Suppressor macrophage (primary cell): ENCODE measurements around the gene TANC1.
A peak's percentile ranks its signal among the peaks of the same experiment; 100 is the strongest.

Experiments used
- DNase-seq, 4 experiments: peaks; one replicate each; pipeline ENCODE4 v3.0.0-alpha.2; 2020 to 2022

Gene TANC1

GRCh38 chr2:159065891-159066290, 97.5 kb downstream of the TANC1 start:
- DNase-seq, result no peak

- DNase-seq, result no peak
These were observed 98.2 kb downstream of the TANC1 start for GRCh38 chr2:159066541-159067156.

GRCh38 chr2:159067971-159068370, 99.5 kb downstream of the TANC1 start:
- no peak for DNase-seq

GRCh38 chr2:159069229-159069628, 100.8 kb downstream of the TANC1 start:
- DNase-seq, result no peak

GRCh38 chr2:159070235-159070634, 101.8 kb downstream of the TANC1 start:
- DNase-seq, result no peak

GRCh38 chr2:159071190-159071915, 102.9 kb downstream of the TANC1 start:
- DNase-seq, result no peak

GRCh38 chr2:159072795-159073194, 104.4 kb downstream of the TANC1 start:
- no peak for DNase-seq

GRCh38 chr2:159073256-159073655, 104.8 kb downstream of the TANC1 start:
- no peak for DNase-seq

GRCh38 chr2:159074605-159075004, 106.2 kb downstream of the TANC1 start:
- no peak for DNase-seq

GRCh38 chr2:159075727-159076126, 107.3 kb downstream of the TANC1 start:
- DNase-seq, result no peak

- DNase-seq, result no peak
These were observed 107.8 kb downstream of the TANC1 start for GRCh38 chr2:159076241-159076640.

- no peak for DNase-seq
These were observed 109.4 kb downstream of the TANC1 start for GRCh38 chr2:159077869-159078268.

GRCh38 chr2:159078443-159078842, 110.0 kb downstream of the TANC1 start:
- DNase-seq, result no peak

- no peak for DNase-seq
These were observed 112.2 kb downstream of the TANC1 start for GRCh38 chr2:159080641-159081040.

- DNase-seq, result no peak
These were observed 113.7 kb downstream of the TANC1 start for GRCh38 chr2:159082119-159082518.

- no peak for DNase-seq
These were observed 116.2 kb downstream of the TANC1 start for GRCh38 chr2:159084384-159085370.

GRCh38 chr2:159086342-159086741, 117.9 kb downstream of the TANC1 start:
- DNase-seq, result peak in 2 of 4 experiments; percentile 19 to 42

- DNase-seq, result no peak
These were observed 118.4 kb downstream of the TANC1 start for GRCh38 chr2:159086826-159087225.

- no peak for DNase-seq
These were observed 120.5 kb downstream of the TANC1 start for GRCh38 chr2:159088906-159089305.

- no peak for DNase-seq
These were observed 121.1 kb downstream of the TANC1 start for GRCh38 chr2:159089543-159089942.

GRCh38 chr2:159090514-159091201, 122.2 kb downstream of the TANC1 start:
- no peak for DNase-seq

- DNase-seq, result no peak
These were observed 122.9 kb downstream of the TANC1 start for GRCh38 chr2:159091381-159091780.

- peak; percentile 7 to 45 (median 12) for DNase-seq
These were observed 123.5 kb downstream of the TANC1 start for GRCh38 chr2:159091976-159092375.
